Mesodermal cell (in vitro differentiated cells): ENCODE data around the gene MED9.

Experiments
- H3K27ac ChIP-seq: 2 replicates; pipeline ENCODE4 v1.7.0; 2013; ENCODE audit warnings: mild to moderate bottlenecking, low read depth, low read length, moderate library complexity; ENCODE audit not compliant: severe bottlenecking
- H3K36me3 ChIP-seq: 2 replicates; pipeline ENCODE4 v1.7.1; 2013; ENCODE audit warnings: mild to moderate bottlenecking, low read length, moderate library complexity; ENCODE audit not compliant: control insufficient read depth, insufficient read depth
- H3K4me1 ChIP-seq: one replicate; pipeline ENCODE4 v1.7.1; 2013; ENCODE audit warnings: mild to moderate bottlenecking, low read length; ENCODE audit not compliant: insufficient read depth, control insufficient read depth, poor library complexity, severe bottlenecking
- H3K4me3 ChIP-seq: 2 replicates; pipeline ENCODE4 v1.7.0; 2013; ENCODE audit warnings: low read length, control low read depth, mild to moderate bottlenecking; ENCODE audit not compliant: insufficient read depth, poor library complexity, severe bottlenecking; ENCODE audit errors: extremely low read depth
- H3K9me3 ChIP-seq: 2 replicates; pipeline ENCODE4 v1.7.1; 2013; ENCODE audit warnings: mild to moderate bottlenecking, low read length, moderate library complexity; ENCODE audit not compliant: control insufficient read depth
- WGBS, 2 experiments: methylation state at CpG; one replicate each; pipeline ENCODE4 v1.1.5; 2013; ENCODE audit warnings: missing lambda C conversion rate in 2 of 2; ENCODE audit not compliant: insufficient coverage in 2 of 2; 5-methylcytosine and 5-hydroxymethylcytosine counted together

The MED9 gene

GRCh38 chr17:17510456-17511292, 33.9 kb downstream of the MED9 start:
- Histone ChIP-seq H3K4me1 (peaks cover 20% of the 10 kb centered on the region), H3K4me3 (no peak overlapping the region), H3K9me3 (no peaks in the 10 kb centered on the region), H3K36me3 (no peaks in the 10 kb centered on the region), H3K27ac (no peak overlapping the region)
- 93 to 94% methylated on average over 18 to 20 of the region's 20 CpGs for WGBS, 2 experiments

GRCh38 chr17:17511293-17511741, 34.5 kb downstream of the MED9 start:
- no peak overlapping the region for H3K27ac ChIP-seq
- peaks cover 26% of the 10 kb centered on the region for H3K4me1 ChIP-seq
- H3K9me3 ChIP-seq: no peaks in the 10 kb centered on the region
- no peak overlapping the region for H3K4me3 ChIP-seq
- no peaks in the 10 kb centered on the region for H3K36me3 ChIP-seq
- WGBS, 2 experiments: 90 to 91% methylated on average over 9 to 12 of the region's 12 CpGs

GRCh38 chr17:17511881-17512858, 35.4 kb downstream of the MED9 start:
- Histone ChIP-seq H3K36me3 (no peaks in the 10 kb centered on the region), H3K27ac (no peak overlapping the region), H3K9me3 (no peaks in the 10 kb centered on the region), H3K4me3 (no peak overlapping the region), H3K4me1 (peaks cover 30% of the 10 kb centered on the region)
- 86 to 94% methylated on average over 16 to 23 of the region's 29 CpGs for WGBS, 2 experiments

- H3K4me3 ChIP-seq: no peak overlapping the region
- 89 to 94% methylated on average over 3 to 4 of the region's 5 CpGs for WGBS, 2 experiments
These were observed 36.1 kb downstream of the MED9 start for GRCh38 chr17:17512866-17513265.

GRCh38 chr17:17513626-17514025, 36.8 kb downstream of the MED9 start:
- H3K27ac ChIP-seq: no peak overlapping the region
- peaks cover 33% of the 10 kb centered on the region for H3K4me1 ChIP-seq
- WGBS, 2 experiments: 95% methylated on average over 4 to 7 of the region's 7 CpGs
- H3K9me3 ChIP-seq: no peaks in the 10 kb centered on the region
- no peaks in the 10 kb centered on the region for H3K36me3 ChIP-seq
- no peak overlapping the region for H3K4me3 ChIP-seq

More at GRCh38 chr17:17512866-17513265, 36.1 kb downstream of the MED9 start:
- Histone ChIP-seq H3K9me3 (no peaks in the 10 kb centered on the region), H3K27ac (no peak overlapping the region), H3K36me3 (no peaks in the 10 kb centered on the region), H3K4me1 (peaks cover 33% of the 10 kb centered on the region)

GRCh38 chr17:17514361-17514992, 37.7 kb downstream of the MED9 start:
- no peaks in the 10 kb centered on the region for H3K9me3 ChIP-seq
- H3K4me1 ChIP-seq: peaks cover 33% of the 10 kb centered on the region

GRCh38 chr17:17514993-17515933, 38.5 kb downstream of the MED9 start:
- H3K27ac ChIP-seq: peak overlapping the region; percentile 61
- H3K4me3 ChIP-seq: no peak overlapping the region
- no peaks in the 10 kb centered on the region for H3K36me3 ChIP-seq
- peaks cover 32% of the 10 kb centered on the region for H3K4me1 ChIP-seq
- H3K9me3 ChIP-seq: no peaks in the 10 kb centered on the region
- WGBS, 2 experiments: 66 to 67% methylated on average over 18 to 19 of the region's 21 CpGs

More at GRCh38 chr17:17514361-17514992, 37.7 kb downstream of the MED9 start:
- WGBS, 2 experiments: 84 to 85% methylated on average over 9 to 11 of the region's 16 CpGs
- Histone ChIP-seq H3K27ac (peak overlapping the region; percentile 61), H3K36me3 (no peaks in the 10 kb centered on the region), H3K4me3 (no peak overlapping the region)

- no peaks in the 10 kb centered on the region for H3K36me3 ChIP-seq
- no peak overlapping the region for H3K4me3 ChIP-seq
- peaks cover 30% of the 10 kb centered on the region for H3K4me1 ChIP-seq
- 82 to 84% methylated on average over 18 to 21 of the region's 21 CpGs for WGBS, 2 experiments
- peak overlapping the region; percentile 61 for H3K27ac ChIP-seq
- no peaks in the 10 kb centered on the region for H3K9me3 ChIP-seq
These were observed 39.4 kb downstream of the MED9 start for GRCh38 chr17:17515934-17516930.
